HG02610 (cell line): ENCODE data around the gene MRPS6.

Experiments used
- ATAC-seq: cut with Tn5 transposase; IDR thresholded peaks from one replicate; pipeline ENCODE4 v1.9.1; 2021; ENCODE audit warnings: mild to moderate bottlenecking, moderate library complexity; ENCODE audit not compliant: unreplicated experiment

The MRPS6 gene

DNA sequence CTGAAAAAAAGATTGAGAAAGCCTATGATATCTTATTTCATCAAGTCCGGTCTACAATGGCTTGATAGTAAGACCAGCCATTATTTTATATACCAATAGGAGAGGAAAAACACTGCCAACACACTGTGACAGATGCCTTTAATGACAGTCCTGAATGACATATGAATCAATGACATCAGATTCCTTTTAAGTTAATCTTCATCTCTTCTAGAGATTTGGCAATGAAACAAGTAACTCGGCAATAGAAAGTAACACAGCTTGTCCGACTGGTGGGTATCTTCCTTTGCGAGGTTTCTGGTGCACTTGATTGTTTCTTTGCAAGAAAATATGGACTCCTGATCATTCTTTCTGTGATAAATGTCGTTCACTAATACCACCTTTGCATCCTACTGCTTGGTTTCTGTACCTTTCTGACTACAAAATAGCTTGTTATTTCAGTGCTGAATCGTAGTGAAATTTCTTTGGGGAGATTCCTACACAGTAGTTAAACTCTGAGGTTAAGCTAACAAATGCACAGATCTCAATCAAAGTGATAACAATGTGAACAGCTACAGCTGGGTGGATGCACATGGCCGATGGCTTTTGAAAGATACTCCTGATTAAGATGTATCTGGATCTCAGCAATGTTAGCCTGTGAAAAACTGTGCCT is 104.7 kb downstream of the MRPS6 start:
- no peak for ATAC-seq

DNA sequence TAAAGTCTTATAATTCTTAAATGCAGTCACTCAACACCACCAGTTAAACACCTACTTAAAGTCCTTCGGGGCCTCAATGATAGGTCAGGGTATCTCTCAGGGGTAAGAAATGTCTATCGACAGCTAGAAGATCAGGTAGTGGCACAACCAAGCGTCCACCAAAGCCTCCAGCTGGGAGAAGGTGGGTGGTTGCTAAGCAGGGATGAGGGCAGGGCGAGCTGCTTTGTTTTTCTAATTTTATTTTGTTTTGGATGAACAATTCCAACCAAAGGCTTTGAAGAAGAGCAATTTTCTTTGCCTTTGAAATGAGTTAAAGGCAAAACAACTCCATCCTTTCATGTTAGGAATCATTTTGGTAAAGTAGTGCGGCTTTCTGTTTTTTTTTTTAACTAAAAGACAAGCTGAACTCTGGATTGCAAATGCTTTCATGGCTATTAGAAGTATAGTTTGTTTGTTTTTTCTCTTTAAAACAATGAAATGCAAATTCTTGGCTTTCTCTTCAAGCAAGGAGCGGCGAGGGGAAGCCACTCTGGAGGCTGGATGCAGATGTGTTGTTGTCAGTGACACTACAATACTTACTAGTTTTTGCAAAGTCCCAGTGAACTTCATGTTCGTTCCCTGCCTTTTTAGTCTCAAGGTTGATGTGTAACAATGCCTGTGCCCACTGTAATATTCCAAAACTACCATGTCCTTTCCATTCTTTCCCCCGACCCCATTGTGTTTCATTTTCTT is 106.0 kb downstream of the MRPS6 start:
- ATAC-seq = no peak

DNA sequence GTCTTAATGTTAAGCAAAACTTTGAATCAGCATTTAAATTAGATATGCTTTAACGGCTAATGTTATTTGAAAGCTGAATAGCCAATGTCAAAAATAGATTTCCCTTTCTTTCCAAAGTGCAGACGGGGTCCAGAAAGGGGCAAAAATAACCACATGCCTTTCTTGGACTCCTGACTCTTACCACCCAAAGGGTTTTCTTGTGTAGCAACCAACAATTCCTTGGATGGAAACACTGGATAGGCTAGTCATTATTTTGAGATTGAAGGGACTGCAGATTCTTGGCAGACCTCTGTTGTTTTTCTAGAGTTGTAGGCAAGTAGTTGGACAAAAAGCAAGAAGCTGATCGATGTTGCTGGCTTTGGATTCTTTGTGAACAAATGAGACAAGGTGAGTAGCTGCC is 107.0 kb downstream of the MRPS6 start:
- no peak for ATAC-seq

DNA sequence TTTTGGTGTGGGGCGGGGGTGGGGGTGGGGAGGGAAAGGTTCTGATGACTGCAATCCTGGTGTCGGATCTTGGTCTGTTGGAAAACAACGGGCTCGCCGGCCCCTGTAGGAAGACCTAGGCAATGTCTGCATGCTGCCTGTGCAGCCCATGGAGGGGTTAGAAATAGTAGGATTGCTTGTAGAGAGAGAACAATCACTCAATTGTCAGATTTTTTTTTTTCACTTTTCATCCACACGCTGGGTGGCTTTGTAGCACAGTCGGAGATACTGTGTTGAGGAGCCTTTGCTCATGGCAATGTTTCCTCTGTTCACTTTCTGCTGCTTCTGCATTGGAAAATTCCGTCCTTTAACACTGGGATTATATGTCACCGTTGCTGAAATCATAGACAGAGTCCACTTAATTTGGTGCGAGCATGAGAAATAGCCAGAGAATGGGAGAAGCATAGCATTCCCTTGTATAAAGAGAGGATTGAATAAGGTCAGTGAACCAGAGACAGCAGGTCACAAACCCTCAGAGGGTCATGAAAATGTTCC is 107.5 kb downstream of the MRPS6 start:
- ATAC-seq = no peak

DNA sequence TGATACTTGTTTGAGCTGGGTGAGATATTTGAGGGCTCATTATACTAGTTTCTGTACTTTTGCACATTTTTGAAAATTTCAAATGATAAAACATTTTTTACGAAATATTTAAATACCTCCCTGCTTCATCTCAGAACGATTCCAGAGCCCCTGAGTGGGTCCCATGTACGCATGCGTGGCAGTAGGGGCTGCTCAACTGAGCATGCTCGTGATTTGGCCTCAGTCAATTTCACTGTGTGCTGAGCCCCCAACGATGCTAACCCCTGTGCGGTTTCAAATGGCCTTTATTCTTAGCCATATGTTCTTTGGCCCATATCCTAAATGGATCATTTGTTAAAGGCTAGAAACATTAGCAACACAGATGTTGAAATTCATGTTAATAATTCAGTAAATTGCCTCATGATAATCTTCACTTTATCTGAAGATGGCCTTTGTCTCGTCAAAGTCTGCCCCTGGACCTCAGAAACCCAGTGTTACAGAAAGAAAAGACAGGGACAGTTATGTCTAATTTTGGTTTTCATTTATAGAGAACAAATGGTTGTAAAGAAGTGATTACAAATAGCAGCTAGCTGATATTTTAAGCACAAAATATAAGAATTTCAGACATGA is 108.2 kb downstream of the MRPS6 start:
- ATAC-seq = no peak

DNA sequence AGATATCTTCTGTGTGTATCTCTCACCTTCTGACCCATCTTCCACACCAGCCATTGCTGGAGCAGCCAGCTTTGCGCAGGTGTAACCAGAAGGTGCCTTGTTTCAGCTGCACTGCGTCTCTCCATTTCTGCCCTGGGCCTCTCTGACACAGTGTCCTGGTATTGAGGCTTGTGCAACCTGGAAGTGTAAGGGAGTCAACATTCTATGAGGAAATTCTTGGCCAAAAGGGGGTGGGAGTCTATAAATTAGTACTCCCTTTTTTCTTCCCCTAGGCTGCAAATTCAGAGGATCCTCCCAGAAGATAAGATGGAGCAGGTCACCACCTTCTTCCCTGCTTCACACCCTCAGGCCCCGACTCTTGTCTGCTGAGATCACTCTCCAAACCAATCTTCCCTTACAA is 109.1 kb downstream of the MRPS6 start:
- no peak for ATAC-seq

DNA sequence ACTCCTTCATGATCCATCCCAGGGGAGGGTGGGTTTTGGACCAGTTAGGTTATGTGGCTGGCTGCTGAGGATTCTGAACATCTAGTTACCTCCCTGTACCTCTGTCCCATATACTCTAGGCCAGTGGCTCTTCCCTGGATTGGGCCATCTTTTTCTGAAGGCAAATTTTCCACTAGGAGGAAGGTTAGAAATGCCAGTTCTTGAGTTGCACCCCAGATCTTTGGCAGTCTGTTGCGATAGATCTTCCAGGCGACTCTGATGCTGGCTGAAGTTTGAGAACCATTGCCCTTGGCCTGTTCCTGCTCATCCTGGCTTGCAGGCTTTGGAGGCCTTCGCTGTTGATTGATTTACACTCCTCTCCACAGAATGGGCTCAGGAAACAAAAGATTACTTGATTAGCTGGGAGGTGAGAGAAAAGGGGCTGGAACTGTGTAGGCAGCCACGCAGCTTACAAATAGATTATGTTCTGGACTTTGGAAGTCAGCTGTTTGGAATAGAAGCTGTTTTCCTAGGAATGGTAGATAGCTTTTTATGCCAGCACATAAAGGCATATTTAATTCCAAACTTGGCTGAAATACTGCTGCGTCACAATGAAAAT is 110.1 kb downstream of the MRPS6 start:
- no peak for ATAC-seq

DNA sequence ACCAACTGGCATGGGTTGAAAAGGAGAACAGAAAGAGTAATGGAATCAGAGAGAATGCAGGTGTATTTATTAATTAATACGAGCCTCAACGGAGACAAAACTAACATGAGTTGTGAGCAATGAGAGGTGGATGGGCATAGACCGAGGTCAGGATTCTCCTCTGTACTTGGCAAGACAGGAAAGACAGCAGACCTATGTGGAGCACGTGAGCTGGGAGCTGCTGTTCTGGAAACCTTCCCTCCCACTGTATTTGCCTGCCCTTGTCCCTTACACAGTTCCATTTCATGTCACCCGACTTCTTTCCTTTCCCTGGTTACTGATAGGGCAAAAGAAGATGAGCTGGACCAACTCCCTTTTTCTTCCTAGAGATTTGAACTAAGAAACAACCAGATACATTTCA is 110.9 kb downstream of the MRPS6 start:
- ATAC-seq = no peak

DNA sequence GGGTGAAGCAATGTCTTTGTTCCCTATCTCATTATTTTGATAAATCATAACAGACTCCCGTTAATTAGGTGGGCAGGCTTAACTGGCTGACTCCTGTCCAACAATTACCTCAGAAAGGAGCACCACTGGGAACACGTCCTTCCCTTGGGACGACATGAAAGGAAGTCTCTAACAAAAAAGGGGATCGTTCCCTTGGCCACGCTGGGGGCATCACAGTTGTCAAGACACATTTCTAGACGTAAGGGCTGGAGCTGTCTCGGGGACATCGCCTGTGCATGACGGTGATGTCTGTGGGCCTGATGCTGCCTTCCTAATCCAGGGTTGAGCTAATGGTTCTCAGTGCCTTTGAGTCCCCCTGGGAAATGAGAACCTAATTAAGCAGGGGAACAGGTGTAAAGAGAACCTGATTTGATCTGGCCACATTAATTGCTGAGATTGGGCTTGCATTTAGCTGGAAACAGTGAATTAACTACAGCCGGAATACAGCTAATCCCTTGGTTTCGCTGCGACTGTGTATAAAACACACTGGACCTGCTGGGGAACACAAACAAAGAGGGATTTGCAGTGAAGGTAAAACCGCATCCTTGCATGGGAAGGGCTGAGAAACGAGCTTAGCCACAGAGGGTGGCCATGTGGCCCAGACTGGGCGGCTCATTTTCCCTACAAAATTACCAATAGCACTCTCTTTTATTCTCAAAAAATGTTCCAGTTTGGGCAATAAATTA is 111.8 kb downstream of the MRPS6 start:
- no peak for ATAC-seq

DNA sequence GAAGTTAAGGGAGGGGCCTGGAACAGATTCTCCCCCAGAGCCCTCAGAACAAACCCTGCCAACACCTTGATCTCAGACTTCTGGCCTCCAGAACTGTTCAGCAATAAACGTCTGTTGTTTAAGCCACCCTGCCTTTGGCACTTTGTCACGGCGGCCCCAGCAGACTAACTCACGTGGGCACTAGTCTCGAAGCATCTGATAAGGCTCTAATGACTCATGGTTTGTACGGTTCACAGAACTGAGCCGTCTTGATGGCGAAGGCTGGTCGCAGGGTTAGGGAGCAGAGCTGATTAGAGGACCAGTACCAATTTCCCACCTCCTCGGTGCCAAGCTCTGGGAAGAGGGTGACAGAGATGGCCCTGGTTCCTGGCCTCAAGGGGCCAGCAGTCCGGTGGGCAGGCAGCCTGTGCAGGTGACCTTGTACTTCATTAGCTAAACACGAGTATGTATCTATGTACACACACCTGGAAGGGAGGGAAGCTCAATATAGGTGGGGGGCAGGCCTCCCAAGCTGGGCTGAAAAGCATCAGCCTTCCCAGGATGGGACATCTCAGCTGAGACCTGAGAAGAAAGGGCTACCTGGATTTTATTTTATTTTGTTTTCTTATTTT is 112.8 kb downstream of the MRPS6 start:
- ATAC-seq = no peak

DNA sequence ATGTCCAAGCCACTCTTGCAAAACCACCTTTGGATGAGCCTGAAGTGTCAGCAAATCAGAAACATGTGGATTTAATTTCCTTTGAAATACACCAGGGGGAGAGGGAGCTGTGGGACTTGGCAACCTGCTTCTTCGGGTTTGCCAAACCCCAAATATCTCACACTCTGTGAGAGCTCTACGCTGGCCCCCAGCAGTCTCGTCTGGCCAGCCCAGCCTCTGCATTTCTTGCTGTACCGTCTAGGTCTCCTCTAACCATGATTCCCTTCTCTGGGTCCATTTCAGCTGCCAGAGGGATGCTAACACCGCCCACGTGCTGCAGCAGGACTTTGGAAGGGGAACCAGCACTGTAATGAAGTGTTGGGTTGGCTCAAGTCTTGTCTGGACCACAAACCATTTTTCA is 114.6 kb downstream of the MRPS6 start:
- ATAC-seq = no peak

DNA sequence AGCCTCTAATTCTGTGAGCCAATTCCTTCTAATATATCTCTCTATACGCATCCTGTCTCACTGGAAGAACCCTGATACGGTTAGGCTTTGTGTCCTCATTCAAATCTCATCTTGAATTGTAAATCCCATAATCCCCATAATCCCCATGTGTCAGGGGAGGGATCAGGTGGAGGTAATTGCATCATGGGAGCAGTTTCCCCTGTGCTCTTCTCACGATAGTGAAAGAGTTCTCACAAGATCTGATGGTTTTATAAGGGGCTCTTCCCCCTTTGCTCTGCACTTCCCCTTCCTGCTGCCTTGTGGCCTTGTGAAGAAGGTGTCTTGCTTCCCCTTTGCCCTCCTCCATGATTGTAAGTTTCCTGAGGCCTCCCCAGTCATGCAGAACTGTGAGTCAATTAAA is 116.1 kb downstream of the MRPS6 start:
- ATAC-seq = no peak

DNA sequence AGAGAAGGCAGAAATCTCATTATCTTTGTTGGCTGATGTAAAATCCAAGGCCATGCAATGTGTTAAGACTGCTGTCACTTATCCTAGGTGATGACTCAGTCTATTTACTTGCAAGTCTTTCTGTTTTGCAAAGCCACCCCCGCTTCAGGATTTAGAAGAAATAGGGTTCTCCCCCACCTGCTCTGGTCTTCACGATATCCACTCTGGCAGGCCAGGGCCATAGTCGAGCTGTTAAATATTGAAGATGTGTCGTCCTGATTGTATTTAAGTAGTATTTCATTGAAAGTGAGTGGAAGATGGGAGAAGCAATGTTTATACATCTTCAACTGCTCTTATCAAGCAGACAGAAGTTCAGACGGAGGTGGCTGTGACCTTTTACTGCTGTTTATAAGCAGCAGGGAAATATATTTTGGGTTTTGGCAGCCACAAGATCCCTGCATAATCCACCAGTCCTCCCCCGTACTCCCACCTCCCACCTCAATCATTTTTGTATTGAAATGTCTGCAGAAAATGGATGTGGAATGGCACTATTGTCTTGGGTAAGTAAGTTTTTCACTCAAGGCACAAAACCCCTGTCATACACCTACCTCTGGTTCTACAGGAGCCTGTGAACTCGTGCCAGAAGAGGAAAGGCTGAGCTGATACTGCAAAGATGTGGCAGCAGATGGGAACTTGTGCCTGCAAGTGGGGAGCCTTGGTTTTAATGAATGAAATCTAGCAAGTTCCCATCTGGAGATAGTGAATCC is 117.4 kb downstream of the MRPS6 start:
- no peak for ATAC-seq

DNA sequence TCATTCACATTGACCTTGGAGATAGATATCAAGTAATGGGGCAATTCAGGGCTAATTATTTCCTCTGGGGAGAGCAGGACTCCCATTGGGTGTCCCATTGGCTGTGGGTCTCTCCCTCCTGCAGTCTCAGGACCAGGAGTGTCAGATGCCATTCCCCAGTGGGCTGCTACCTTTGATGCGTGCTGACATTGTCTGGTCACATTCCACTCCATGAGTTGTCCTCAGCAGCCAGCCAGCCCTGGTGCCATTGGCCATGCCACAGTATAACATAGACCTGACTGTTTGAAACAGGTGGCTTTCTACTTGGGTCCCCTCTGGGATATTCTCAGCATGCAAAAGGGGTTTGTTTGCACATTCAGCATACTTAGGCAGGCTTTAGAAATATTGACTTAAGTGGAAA is 118.5 kb downstream of the MRPS6 start:
- no peak for ATAC-seq
